GM23338 (cell line): ENCODE data around the gene PSMD6. TPM values are rescaled to one million over a fixed set of nuclear protein-coding genes. Genes with fewer than 3 reads are reported as not detected.
A peak's percentile ranks its signal among the peaks of the same experiment; 100 is the strongest.

Experiments
- ATAC-seq: fragments of 200-7000 bp; cut with Tn5 transposase; 3 replicates; pipeline ENCODE4 v1.9.1; 2020
- DNase-seq: peaks from one replicate; pipeline ENCODE4 v3.0.0-alpha.2; 2015; ENCODE audit warnings: low spot score
- H2AFZ ChIP-seq: fragments of 200-600 bp; sonication (generic); 2 replicates; pipeline ENCODE4 v1.8.0; 2016; ENCODE audit warnings: antibody characterized with exemption, mild to moderate bottlenecking, moderate library complexity
- H3F3A ChIP-seq: fragments of 200-600 bp; sonication (generic); replicated peaks from 2 replicates; pipeline ENCODE4 v1.8.0; 2017; ENCODE audit warnings: antibody characterized with exemption, mixed run types, low read depth
- H3K27ac ChIP-seq: fragments of 200-600 bp; sonication (generic); 2 replicates; pipeline ENCODE4 v1.6.1; 2016; ENCODE audit warnings: low read depth
- H3K27me3 ChIP-seq: fragments of 200-600 bp; sonication (generic); 2 replicates; pipeline ENCODE4 v1.8.0; 2016; ENCODE audit warnings: mild to moderate bottlenecking, mixed run types, moderate library complexity; ENCODE audit not compliant: insufficient read depth
- H3K36me3 ChIP-seq: fragments of 200-600 bp; sonication (generic); 2 replicates; pipeline ENCODE4 v1.8.0; 2016; ENCODE audit warnings: mild to moderate bottlenecking; ENCODE audit not compliant: insufficient read depth
- H3K4me1 ChIP-seq: fragments of 200-600 bp; sonication (generic); 2 replicates; pipeline ENCODE4 v1.8.0; 2016; ENCODE audit warnings: mild to moderate bottlenecking, moderate library complexity; ENCODE audit not compliant: insufficient read depth
- H3K4me2 ChIP-seq: fragments of 200-600 bp; sonication (generic); 2 replicates; pipeline ENCODE4 v1.7.1; 2017; ENCODE audit warnings: mixed run types
- H3K4me3 ChIP-seq: fragments of 200-600 bp; sonication (generic); 2 replicates; pipeline ENCODE4 v1.6.1; 2016; ENCODE audit warnings: mixed run types
- H3K79me2 ChIP-seq: fragments of 200-600 bp; sonication (generic); replicated peaks from 2 replicates; pipeline ENCODE4 v1.8.0; 2017; ENCODE audit warnings: mild to moderate bottlenecking; ENCODE audit not compliant: insufficient read depth
- H3K9me2 ChIP-seq: fragments of 200-600 bp; sonication (generic); 2 replicates; pipeline ENCODE4 v1.8.0; 2017; ENCODE audit not compliant: insufficient read depth
- H4K20me1 ChIP-seq: fragments of 200-600 bp; sonication (generic); replicated peaks from 2 replicates; pipeline ENCODE4 v1.8.0; 2017; ENCODE audit warnings: mild to moderate bottlenecking; ENCODE audit not compliant: insufficient read depth
- H3K27ac Mint-ChIP-seq: 2 replicates; pipeline ENCODE4 v1.8.0; 2020; ENCODE audit warnings: inconsistent platforms, mild to moderate bottlenecking, moderate library complexity, mixed read lengths
- H3K27me3 Mint-ChIP-seq: 3 replicates; pipeline ENCODE4 v1.8.0; 2022; ENCODE audit warnings: low read depth, mild to moderate bottlenecking, moderate library complexity, mixed read lengths, inconsistent platforms; ENCODE audit not compliant: insufficient read depth, poor library complexity
- H3K36me3 Mint-ChIP-seq: 3 replicates; pipeline ENCODE4 v1.8.0; 2021; ENCODE audit warnings: low read depth, mild to moderate bottlenecking, inconsistent platforms, moderate library complexity, mixed read lengths
- H3K4me1 Mint-ChIP-seq: 3 replicates; pipeline ENCODE4 v1.8.0; 2020; ENCODE audit warnings: mild to moderate bottlenecking, inconsistent platforms, mixed read lengths
- H3K4me3 Mint-ChIP-seq: 3 replicates; pipeline ENCODE4 v1.8.0; 2021; ENCODE audit warnings: moderate library complexity, mild to moderate bottlenecking, inconsistent platforms, mixed read lengths
- H3K9me3 Mint-ChIP-seq: 3 replicates; pipeline ENCODE4 v1.8.0; 2020; ENCODE audit warnings: moderate library complexity, mild to moderate bottlenecking, inconsistent platforms, mixed read lengths
- EZH2phosphoT487 ChIP-seq: fragments of 200-600 bp; sonication (generic); IDR thresholded peaks from one replicate; pipeline ENCODE4 v1.8.1; 2018; ENCODE audit warnings: antibody characterized with exemption; ENCODE audit not compliant: unreplicated experiment
- JUNB ChIP-seq: IDR thresholded peaks from one replicate; pipeline ENCODE4 v1.6.1; 2016; ENCODE audit warnings: antibody characterized with exemption; ENCODE audit not compliant: unreplicated experiment
- STAT1 ChIP-seq: IDR thresholded peaks from one replicate; pipeline ENCODE4 v1.6.1; 2016; ENCODE audit warnings: antibody characterized with exemption; ENCODE audit not compliant: unreplicated experiment
- ZNF114 ChIP-seq: fragments of 250-450 bp; sonication (Bioruptor Pico); IDR thresholded peaks from 2 replicates; pipeline ENCODE4 v1.5.0; 2020; ENCODE audit warnings: mild to moderate bottlenecking, moderate library complexity
- polyA plus RNA-seq: library from polyadenylated mRNA; unstranded; fragments of >200 nt; fragmentation: Nextera tagmentation; extraction: Ambion mirVana; gene quantifications from 2 replicates; pipeline ENCODE4 v1.2.1, GENCODE V29; 2016
- total RNA-seq: library from RNA; depleted of rRNA; stranded (reverse); fragments of >200 nt; shearing (Covaris generic); gene quantifications from 2 replicates; pipeline ENCODE4 v1.2.3, GENCODE V29; 2014
- TF ChIP-seq, protein P1 (sequence below): fragments of 250-450 bp; sonication (Bioruptor Pico); IDR thresholded peaks from 2 replicates; pipeline ENCODE4 v1.5.0; 2020; ENCODE audit warnings: mild to moderate bottlenecking, moderate library complexity
- TF ChIP-seq, protein P2 (sequence below), 2 experiments: fragments of 200-600 bp in 1 of 2; sonication (generic) in 1 of 2; conservative IDR thresholded peaks; 2 replicates each; pipeline versions ENCODE4 v1.5.1 to v1.6.1; 2016 to 2017; ENCODE audit warnings: antibody characterized with exemption in 2 of 2, low read depth in 2 of 2, mild to moderate bottlenecking in 2 of 2, moderate library complexity in 1 of 2
- TF ChIP-seq, protein P3 (sequence below): IDR thresholded peaks from 2 replicates; pipeline ENCODE4 v1.6.1; 2016; ENCODE audit warnings: antibody characterized with exemption

Gene PSMD6
- total and polyA plus RNA-seq, 2 experiments from 2014 or later, result 98.1 to 205 TPM

DNA sequence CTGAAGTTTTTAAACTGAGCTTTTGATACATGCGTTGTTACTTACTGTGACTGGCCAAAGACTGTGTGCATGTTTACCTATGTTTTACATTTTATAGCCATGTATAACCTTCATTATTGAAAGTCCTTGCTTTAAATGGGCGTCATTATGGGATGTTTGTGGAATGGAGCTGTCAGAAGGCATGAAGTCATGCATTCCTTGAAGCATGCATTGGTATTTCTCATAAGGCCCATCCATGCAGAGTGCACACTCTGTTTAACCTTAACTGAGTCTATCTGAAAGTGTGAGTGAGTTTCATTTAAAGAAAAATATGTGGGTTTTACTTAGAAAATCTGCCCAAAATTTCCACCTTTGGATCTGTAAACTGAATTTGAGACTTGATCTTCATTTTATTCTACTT, 51.1 kb downstream of the PSMD6 start (continued):
- TF ChIP-seq, protein P1, sequence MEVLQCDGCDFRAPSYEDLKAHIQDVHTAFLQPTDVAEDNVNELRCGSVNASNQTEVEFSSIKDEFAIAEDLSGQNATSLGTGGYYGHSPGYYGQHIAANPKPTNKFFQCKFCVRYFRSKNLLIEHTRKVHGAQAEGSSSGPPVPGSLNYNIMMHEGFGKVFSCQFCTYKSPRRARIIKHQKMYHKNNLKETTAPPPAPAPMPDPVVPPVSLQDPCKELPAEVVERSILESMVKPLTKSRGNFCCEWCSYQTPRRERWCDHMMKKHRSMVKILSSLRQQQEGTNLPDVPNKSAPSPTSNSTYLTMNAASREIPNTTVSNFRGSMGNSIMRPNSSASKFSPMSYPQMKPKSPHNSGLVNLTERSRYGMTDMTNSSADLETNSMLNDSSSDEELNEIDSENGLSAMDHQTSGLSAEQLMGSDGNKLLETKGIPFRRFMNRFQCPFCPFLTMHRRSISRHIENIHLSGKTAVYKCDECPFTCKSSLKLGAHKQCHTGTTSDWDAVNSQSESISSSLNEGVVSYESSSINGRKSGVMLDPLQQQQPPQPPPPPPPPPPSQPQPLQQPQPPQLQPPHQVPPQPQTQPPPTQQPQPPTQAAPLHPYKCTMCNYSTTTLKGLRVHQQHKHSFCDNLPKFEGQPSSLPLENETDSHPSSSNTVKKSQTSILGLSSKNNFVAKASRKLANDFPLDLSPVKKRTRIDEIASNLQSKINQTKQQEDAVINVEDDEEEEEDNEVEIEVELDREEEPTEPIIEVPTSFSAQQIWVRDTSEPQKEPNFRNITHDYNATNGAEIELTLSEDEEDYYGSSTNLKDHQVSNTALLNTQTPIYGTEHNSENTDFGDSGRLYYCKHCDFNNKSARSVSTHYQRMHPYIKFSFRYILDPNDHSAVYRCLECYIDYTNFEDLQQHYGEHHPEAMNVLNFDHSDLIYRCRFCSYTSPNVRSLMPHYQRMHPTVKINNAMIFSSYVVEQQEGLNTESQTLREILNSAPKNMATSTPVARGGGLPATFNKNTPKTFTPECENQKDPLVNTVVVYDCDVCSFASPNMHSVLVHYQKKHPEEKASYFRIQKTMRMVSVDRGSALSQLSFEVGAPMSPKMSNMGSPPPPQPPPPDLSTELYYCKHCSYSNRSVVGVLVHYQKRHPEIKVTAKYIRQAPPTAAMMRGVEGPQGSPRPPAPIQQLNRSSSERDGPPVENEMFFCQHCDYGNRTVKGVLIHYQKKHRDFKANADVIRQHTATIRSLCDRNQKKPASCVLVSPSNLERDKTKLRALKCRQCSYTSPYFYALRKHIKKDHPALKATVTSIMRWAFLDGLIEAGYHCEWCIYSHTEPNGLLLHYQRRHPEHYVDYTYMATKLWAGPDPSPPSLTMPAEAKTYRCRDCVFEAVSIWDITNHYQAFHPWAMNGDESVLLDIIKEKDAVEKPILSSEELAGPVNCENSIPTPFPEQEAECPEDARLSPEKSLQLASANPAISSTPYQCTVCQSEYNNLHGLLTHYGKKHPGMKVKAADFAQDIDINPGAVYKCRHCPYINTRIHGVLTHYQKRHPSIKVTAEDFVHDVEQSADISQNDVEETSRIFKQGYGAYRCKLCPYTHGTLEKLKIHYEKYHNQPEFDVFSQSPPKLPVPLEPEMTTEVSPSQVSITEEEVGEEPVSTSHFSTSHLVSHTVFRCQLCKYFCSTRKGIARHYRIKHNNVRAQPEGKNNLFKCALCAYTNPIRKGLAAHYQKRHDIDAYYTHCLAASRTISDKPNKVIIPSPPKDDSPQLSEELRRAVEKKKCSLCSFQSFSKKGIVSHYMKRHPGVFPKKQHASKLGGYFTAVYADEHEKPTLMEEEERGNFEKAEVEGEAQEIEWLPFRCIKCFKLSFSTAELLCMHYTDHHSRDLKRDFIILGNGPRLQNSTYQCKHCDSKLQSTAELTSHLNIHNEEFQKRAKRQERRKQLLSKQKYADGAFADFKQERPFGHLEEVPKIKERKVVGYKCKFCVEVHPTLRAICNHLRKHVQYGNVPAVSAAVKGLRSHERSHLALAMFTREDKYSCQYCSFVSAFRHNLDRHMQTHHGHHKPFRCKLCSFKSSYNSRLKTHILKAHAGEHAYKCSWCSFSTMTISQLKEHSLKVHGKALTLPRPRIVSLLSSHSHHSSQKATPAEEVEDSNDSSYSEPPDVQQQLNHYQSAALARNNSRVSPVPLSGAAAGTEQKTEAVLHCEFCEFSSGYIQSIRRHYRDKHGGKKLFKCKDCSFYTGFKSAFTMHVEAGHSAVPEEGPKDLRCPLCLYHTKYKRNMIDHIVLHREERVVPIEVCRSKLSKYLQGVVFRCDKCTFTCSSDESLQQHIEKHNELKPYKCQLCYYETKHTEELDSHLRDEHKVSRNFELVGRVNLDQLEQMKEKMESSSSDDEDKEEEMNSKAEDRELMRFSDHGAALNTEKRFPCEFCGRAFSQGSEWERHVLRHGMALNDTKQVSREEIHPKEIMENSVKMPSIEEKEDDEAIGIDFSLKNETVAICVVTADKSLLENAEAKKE (CRISPR knock-in tag), result no peak
- TF ChIP-seq, protein P2, sequence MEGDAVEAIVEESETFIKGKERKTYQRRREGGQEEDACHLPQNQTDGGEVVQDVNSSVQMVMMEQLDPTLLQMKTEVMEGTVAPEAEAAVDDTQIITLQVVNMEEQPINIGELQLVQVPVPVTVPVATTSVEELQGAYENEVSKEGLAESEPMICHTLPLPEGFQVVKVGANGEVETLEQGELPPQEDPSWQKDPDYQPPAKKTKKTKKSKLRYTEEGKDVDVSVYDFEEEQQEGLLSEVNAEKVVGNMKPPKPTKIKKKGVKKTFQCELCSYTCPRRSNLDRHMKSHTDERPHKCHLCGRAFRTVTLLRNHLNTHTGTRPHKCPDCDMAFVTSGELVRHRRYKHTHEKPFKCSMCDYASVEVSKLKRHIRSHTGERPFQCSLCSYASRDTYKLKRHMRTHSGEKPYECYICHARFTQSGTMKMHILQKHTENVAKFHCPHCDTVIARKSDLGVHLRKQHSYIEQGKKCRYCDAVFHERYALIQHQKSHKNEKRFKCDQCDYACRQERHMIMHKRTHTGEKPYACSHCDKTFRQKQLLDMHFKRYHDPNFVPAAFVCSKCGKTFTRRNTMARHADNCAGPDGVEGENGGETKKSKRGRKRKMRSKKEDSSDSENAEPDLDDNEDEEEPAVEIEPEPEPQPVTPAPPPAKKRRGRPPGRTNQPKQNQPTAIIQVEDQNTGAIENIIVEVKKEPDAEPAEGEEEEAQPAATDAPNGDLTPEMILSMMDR (conservative IDR thresholded peaks at IDR 0.05; ENCODE audit: low read depth in 2 of 2), result no peak
- TF ChIP-seq, protein P3, sequence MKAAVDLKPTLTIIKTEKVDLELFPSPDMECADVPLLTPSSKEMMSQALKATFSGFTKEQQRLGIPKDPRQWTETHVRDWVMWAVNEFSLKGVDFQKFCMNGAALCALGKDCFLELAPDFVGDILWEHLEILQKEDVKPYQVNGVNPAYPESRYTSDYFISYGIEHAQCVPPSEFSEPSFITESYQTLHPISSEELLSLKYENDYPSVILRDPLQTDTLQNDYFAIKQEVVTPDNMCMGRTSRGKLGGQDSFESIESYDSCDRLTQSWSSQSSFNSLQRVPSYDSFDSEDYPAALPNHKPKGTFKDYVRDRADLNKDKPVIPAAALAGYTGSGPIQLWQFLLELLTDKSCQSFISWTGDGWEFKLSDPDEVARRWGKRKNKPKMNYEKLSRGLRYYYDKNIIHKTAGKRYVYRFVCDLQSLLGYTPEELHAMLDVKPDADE, result no peak
- TF ChIP-seq STAT1, result no peak

DNA sequence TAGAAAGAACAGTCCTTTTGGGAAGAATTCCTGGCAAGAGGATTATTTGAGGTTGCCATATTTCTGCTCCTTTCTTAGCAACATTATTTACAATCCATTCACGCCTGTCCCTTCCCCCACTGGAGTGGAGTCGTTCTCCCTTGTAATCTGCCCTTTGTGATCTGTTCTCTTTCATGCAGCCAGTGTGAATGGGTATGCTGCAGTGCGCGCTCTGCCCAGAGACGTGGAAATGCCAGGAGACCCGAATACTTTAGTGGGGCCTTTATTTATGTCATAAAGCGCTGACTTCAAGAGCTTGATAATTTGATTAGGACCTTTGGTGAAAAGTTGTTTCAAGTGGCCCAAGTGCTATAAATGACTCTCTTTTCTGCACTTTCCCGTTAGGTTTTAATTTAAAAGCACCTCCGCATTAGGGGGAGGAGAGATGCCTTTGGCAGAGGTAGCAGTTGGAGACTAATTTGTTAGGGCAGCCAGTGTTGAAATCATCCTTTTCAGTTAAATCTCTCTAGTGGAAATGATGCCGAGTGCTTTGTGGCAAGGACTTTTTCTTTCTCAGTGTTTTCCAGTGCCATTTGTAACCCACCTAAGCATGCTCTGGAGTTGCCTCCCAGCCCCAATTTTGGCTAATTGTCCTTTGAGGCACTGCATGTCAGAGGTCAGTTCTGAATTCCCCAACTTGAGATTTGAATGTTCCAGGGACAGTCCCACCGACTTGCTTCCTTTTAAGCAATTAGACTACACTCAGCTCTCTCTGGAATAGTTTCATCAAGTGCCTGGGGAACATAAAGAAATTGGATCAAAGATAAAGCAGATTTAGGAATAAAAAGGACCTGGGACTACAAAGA, 52.4 kb downstream of the PSMD6 start:
- Histone ChIP-seq H3F3A (no peaks in the 10 kb centered on the region), H3K36me3 (no peaks in the 10 kb centered on the region), H3K4me1 (peaks cover 74% of the 10 kb centered on the region), H3K79me2 (peaks cover 23% of the 10 kb centered on the region), H3K27me3 (no peaks in the 10 kb centered on the region), H2AFZ (no peak overlapping the region), H4K20me1 (no peaks in the 10 kb centered on the region), H3K9me2 (no peaks in the 10 kb centered on the region), H3K4me3 (peak overlapping the region; percentile 36; the same call in 1 of the 2 replicates), H3K4me2 (peak overlapping the region; percentile 58), H3K27ac (peak overlapping the region; percentile 71)
- Mint-ChIP-seq H3K9me3 (no peaks in the 10 kb centered on the region), H3K36me3 (no peaks in the 10 kb centered on the region), H3K27me3 (no peaks in the 10 kb centered on the region), H3K4me3 (peak overlapping the region; percentile 53), H3K27ac (peak overlapping the region; percentile 79), H3K4me1 (peaks cover 78% of the 10 kb centered on the region)
- ATAC-seq (peak; percentile 81), DNase-seq (peak; percentile 58)
- TF ChIP-seq EZH2phosphoT487, result no peak
- TF ChIP-seq JUNB, result no peak
- no peak for TF ChIP-seq ZNF114
